ENCODE data around the gene STATH.
"Not testable (repeated sequence)": the region's sequence is repeated elsewhere in the genome, so short reads cannot be mapped to it uniquely, and the experiment has no call there.

Gene STATH

DNA sequence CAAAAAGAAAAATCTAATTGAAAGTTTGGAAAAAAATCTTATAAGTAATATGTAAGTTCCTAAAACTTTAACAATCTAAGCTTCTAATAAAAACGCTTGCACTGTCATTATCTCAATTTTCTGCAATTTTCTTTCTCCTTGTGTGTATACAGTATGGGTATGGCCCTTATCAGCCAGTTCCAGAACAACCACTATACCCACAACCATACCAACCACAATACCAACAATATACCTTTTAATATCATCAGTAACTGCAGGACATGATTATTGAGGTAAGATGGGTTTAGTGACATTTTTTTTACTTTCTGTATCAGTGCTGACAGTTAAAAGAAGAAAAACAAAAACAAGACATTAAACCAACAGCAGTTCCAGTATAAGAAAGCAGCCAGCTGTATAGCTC, 4.9 kb downstream of the STATH start:
- Histone ChIP-seq H3K9me2 (replicated peaks; ENCODE audit: low read depth, low read length) (no peaks in the 10 kb centered on the region), H3K79me2 (ENCODE audit: insufficient read depth, low read length) (no peaks in the 10 kb centered on the region), H3K27me3 (ENCODE audit: insufficient read depth, low read length, poor library complexity, severe bottlenecking) (no peaks in the 10 kb centered on the region), H2AFZ (ENCODE audit: low read length) (no peak overlapping the region), H3K4me2 (ENCODE audit: low read depth, low read length, poor library complexity, severe bottlenecking) (no peak overlapping the region), H3K36me3 (ENCODE audit: insufficient read depth, low read length) (no peaks in the 10 kb centered on the region), H3F3A (ENCODE audit: low read depth) (no peaks in the 10 kb centered on the region), H3K4me3 (ENCODE audit: low read length, poor library complexity, severe bottlenecking) (no peak overlapping the region), H3K9ac (ENCODE audit: low read depth, low read length, poor library complexity, severe bottlenecking) (no peak overlapping the region), H3K9me3 (ENCODE audit: insufficient read depth, low read depth, low read length) (no peaks in the 10 kb centered on the region), H4K20me1 (ENCODE audit: insufficient read depth, low read length, poor library complexity, severe bottlenecking) (no peaks in the 10 kb centered on the region), H3K4me1 (ENCODE audit: insufficient read depth, low read length, poor library complexity, severe bottlenecking) (no peaks in the 10 kb centered on the region)
- peak; percentile 13; the same call in 1 of the 2 replicates for TF ChIP-seq EZH2phosphoT487 (IDR thresholded peaks at IDR 0.05; ENCODE audit: borderline replicate concordance)
- TF ChIP-seq, protein P1, sequence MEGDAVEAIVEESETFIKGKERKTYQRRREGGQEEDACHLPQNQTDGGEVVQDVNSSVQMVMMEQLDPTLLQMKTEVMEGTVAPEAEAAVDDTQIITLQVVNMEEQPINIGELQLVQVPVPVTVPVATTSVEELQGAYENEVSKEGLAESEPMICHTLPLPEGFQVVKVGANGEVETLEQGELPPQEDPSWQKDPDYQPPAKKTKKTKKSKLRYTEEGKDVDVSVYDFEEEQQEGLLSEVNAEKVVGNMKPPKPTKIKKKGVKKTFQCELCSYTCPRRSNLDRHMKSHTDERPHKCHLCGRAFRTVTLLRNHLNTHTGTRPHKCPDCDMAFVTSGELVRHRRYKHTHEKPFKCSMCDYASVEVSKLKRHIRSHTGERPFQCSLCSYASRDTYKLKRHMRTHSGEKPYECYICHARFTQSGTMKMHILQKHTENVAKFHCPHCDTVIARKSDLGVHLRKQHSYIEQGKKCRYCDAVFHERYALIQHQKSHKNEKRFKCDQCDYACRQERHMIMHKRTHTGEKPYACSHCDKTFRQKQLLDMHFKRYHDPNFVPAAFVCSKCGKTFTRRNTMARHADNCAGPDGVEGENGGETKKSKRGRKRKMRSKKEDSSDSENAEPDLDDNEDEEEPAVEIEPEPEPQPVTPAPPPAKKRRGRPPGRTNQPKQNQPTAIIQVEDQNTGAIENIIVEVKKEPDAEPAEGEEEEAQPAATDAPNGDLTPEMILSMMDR (conservative IDR thresholded peaks at IDR 0.05; ENCODE audit: low read length) = no peak

DNA sequence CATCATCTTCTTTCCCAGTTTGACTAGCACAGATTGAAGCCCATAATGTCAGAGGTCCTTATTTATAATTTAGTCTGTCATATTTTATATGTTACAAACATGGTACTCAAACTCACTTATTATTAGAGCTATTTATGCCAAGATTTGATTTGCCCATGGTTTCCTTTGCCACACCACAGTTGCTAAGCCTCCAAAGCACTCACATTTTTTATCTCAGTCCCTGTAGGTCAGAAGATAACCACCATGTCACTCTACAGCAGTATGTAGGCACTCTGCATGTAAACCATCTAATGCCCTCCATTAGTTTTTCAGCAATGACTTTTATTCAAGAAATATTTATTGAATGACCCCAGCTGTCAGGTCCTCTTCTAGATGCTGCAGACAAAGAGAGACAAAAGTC, 6.7 kb downstream of the STATH start:
- Histone ChIP-seq H3K79me2 (ENCODE audit: insufficient read depth, low read length) (no peaks in the 10 kb centered on the region), H2AFZ (ENCODE audit: low read length) (no peak overlapping the region), H4K20me1 (ENCODE audit: insufficient read depth, low read length, poor library complexity, severe bottlenecking) (no peaks in the 10 kb centered on the region), H3K27me3 (ENCODE audit: insufficient read depth, low read length, poor library complexity, severe bottlenecking) (no peaks in the 10 kb centered on the region), H3K4me2 (ENCODE audit: low read depth, low read length, poor library complexity, severe bottlenecking) (no peak overlapping the region), H3K36me3 (ENCODE audit: insufficient read depth, low read length) (no peaks in the 10 kb centered on the region), H3K9me2 (replicated peaks; ENCODE audit: low read depth, low read length) (no peaks in the 10 kb centered on the region), H3K4me1 (ENCODE audit: insufficient read depth, low read length, poor library complexity, severe bottlenecking) (no peaks in the 10 kb centered on the region), H3K9ac (ENCODE audit: low read depth, low read length, poor library complexity, severe bottlenecking) (no peak overlapping the region), H3K4me3 (ENCODE audit: low read length, poor library complexity, severe bottlenecking) (no peak overlapping the region), H3F3A (ENCODE audit: low read depth) (no peaks in the 10 kb centered on the region), H3K9me3 (ENCODE audit: insufficient read depth, low read depth, low read length) (no peaks in the 10 kb centered on the region)
- TF ChIP-seq, protein P1 (conservative IDR thresholded peaks at IDR 0.05; ENCODE audit: low read length) = no peak
- TF ChIP-seq EZH2phosphoT487 (IDR thresholded peaks at IDR 0.05; ENCODE audit: borderline replicate concordance) = no peak

DNA sequence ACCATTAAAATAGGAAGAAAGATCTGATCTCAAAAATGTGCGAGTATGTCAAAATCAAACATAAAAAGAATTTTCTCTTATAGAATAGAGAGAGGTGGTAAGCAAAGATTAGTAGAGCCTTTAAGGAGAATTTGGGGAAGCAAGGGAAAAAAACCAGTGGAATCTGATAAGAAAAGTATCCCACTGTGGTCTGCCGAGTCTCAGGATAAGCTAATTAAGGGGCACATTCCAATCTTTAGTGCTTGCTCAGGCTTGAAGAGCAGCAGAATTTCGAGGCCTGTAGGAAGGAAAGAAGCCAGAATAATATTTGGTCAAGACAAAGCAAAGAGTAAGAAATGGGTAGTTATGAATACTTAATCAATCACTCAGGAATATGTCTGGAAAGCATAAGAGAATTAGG, 13.0 kb downstream of the STATH start:
- Histone ChIP-seq H3K36me3 (ENCODE audit: insufficient read depth, low read length) (no peaks in the 10 kb centered on the region), H3K9ac (ENCODE audit: low read depth, low read length, poor library complexity, severe bottlenecking) (no peak overlapping the region), H3K4me1 (ENCODE audit: insufficient read depth, low read length, poor library complexity, severe bottlenecking) (no peaks in the 10 kb centered on the region), H3K79me2 (ENCODE audit: insufficient read depth, low read length) (no peaks in the 10 kb centered on the region), H2AFZ (ENCODE audit: low read length) (no peak overlapping the region), H3K4me3 (ENCODE audit: low read length, poor library complexity, severe bottlenecking) (no peak overlapping the region), H3K9me3 (ENCODE audit: insufficient read depth, low read depth, low read length) (no peaks in the 10 kb centered on the region), H3F3A (ENCODE audit: low read depth) (no peaks in the 10 kb centered on the region), H4K20me1 (ENCODE audit: insufficient read depth, low read length, poor library complexity, severe bottlenecking) (no peaks in the 10 kb centered on the region), H3K27me3 (ENCODE audit: insufficient read depth, low read length, poor library complexity, severe bottlenecking) (no peaks in the 10 kb centered on the region), H3K4me2 (ENCODE audit: low read depth, low read length, poor library complexity, severe bottlenecking) (no peak overlapping the region), H3K9me2 (replicated peaks; ENCODE audit: low read depth, low read length) (no peaks in the 10 kb centered on the region)
- TF ChIP-seq, protein P1 (conservative IDR thresholded peaks at IDR 0.05; ENCODE audit: low read length) = no peak
- no peak for TF ChIP-seq EZH2phosphoT487 (IDR thresholded peaks at IDR 0.05; ENCODE audit: borderline replicate concordance)

DNA sequence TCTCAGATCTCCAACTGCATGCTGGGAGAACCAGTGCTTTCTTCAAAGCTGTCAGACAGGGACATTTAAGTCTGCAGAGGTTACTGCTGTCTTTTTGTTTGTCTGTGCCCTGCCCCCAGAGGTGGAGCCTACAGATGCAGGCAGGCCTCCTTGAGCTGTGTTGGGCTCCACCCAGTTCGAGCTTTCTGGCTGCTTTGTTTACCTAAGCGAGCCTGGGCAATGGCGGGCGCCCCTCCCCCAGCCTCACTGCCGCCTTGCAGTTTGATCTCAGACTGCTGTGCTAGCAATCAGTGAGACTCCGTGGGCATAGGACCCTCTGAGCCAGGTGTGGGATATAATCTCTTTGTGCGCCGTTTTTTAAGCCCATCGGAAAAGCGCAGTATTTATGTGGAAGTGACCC, 23.2 kb downstream of the STATH start:
- H4K20me1 ChIP-seq (ENCODE audit: insufficient read depth, low read length, poor library complexity, severe bottlenecking); H3K9me2 ChIP-seq (replicated peaks; ENCODE audit: low read depth, low read length); H2AFZ ChIP-seq (ENCODE audit: low read length); H3K9ac ChIP-seq (ENCODE audit: low read depth, low read length, poor library complexity, severe bottlenecking); H3K9me3 ChIP-seq (ENCODE audit: insufficient read depth, low read depth, low read length); H3K79me2 ChIP-seq (ENCODE audit: insufficient read depth, low read length); H3F3A ChIP-seq (ENCODE audit: low read depth); H3K4me2 ChIP-seq (ENCODE audit: low read depth, low read length, poor library complexity, severe bottlenecking); H3K36me3 ChIP-seq (ENCODE audit: insufficient read depth, low read length); H3K4me3 ChIP-seq (ENCODE audit: low read length, poor library complexity, severe bottlenecking); H3K27me3 ChIP-seq (ENCODE audit: insufficient read depth, low read length, poor library complexity, severe bottlenecking); H3K4me1 ChIP-seq (ENCODE audit: insufficient read depth, low read length, poor library complexity, severe bottlenecking): not testable (repeated sequence)
